CD14-positive monocyte (primary cell): ENCODE results near the gene CHD1. TPM values are rescaled to one million over a fixed set of nuclear protein-coding genes. Genes with fewer than 3 reads are reported as not detected.

ENCODE experiments used
- DNase-seq, 3 donors: peaks; one replicate each; pipeline ENCODE4 v3.0.0-alpha.2; 2011 to 2022
- H2AFZ ChIP-seq: 2 replicates; pipeline ENCODE4 v1.6.0; 2012; ENCODE audit warnings: mild to moderate bottlenecking, low read depth, low read length, inconsistent platforms; ENCODE audit not compliant: insufficient read depth, poor library complexity, severe bottlenecking
- H3K27ac ChIP-seq, 2 donors: 1 replicate in 1 of 2; 2 replicates in 1 of 2; pipeline ENCODE4 v1.5.1; 2012 to 2013; ENCODE audit warnings: low read length in 2 of 2, control low read depth in 1 of 2, inconsistent platforms in 1 of 2, low read depth in 1 of 2, mild to moderate bottlenecking in 1 of 2
- H3K27me3 ChIP-seq, 2 donors: one replicate each; pipeline versions ENCODE4 v1.6.0 to v1.6.1; 2011 to 2013; ENCODE audit warnings: low read length in 2 of 2; ENCODE audit not compliant: control insufficient read depth in 2 of 2, insufficient read depth in 2 of 2
- H3K36me3 ChIP-seq, 2 donors: replicated peaks in 1 of 2; 1 replicate in 1 of 2; 2 replicates in 1 of 2; pipeline versions ENCODE4 v1.5.1 to v1.6.1; 2012 to 2013; ENCODE audit warnings: low read length in 2 of 2, control low read depth in 1 of 2, inconsistent platforms in 1 of 2, mild to moderate bottlenecking in 1 of 2; ENCODE audit not compliant: insufficient read depth in 2 of 2, control insufficient read depth in 1 of 2
- H3K4me1 ChIP-seq, 2 donors: 1 replicate in 1 of 2; 2 replicates in 1 of 2; pipeline versions ENCODE4 v1.5.1 to v1.6.1; 2012 to 2013; ENCODE audit warnings: low read length in 2 of 2, control low read depth in 1 of 2, inconsistent platforms in 1 of 2, mild to moderate bottlenecking in 1 of 2, moderate library complexity in 1 of 2; ENCODE audit not compliant: insufficient read depth in 2 of 2, control insufficient read depth in 1 of 2
- H3K4me2 ChIP-seq: replicated peaks from 2 replicates; pipeline ENCODE3; 2012; ENCODE audit warnings: low read length, moderate library complexity, mild to moderate bottlenecking; ENCODE audit not compliant: poor library complexity, severe bottlenecking; ENCODE audit errors: extremely low read depth
- H3K4me3 ChIP-seq, 3 experiments: fragments of 200-600 bp in 1 of 3; sonication (generic) in 1 of 3; replicated peaks in 1 of 3; 1 replicate in 2 of 3; 2 replicates in 1 of 3; pipeline ENCODE4 v1.5.1; 2011 to 2013; ENCODE audit warnings: low read length in 3 of 3, mild to moderate bottlenecking in 3 of 3, control low read depth in 2 of 3, low read depth in 2 of 3, inconsistent platforms in 1 of 3, moderate library complexity in 1 of 3
- H3K79me2 ChIP-seq: 2 replicates; pipeline ENCODE4 v1.6.0; 2012; ENCODE audit warnings: mild to moderate bottlenecking, control low read depth, inconsistent platforms, low read length, moderate library complexity; ENCODE audit not compliant: insufficient read depth
- H3K9ac ChIP-seq: 2 replicates; pipeline ENCODE4 v1.6.0; 2017; ENCODE audit warnings: low read length, mild to moderate bottlenecking; ENCODE audit not compliant: insufficient read depth, poor library complexity, severe bottlenecking
- H3K9me3 ChIP-seq, 2 donors: replicated peaks in 1 of 2; 1 replicate in 1 of 2; 2 replicates in 1 of 2; pipeline versions ENCODE4 v1.5.1 to v1.6.1; 2012 to 2013; ENCODE audit warnings: low read length in 2 of 2, control low read depth in 1 of 2; ENCODE audit not compliant: control insufficient read depth in 1 of 2, insufficient read depth in 1 of 2
- H4K20me1 ChIP-seq: 2 replicates; pipeline ENCODE4 v1.6.0; 2012; ENCODE audit warnings: mild to moderate bottlenecking, low read length, control low read depth, moderate library complexity; ENCODE audit not compliant: insufficient read depth
- H3K27ac Mint-ChIP-seq, 7 donors: one replicate each; pipeline ENCODE4 v1.8.0; 2020; ENCODE audit warnings: mild to moderate bottlenecking in 7 of 7, mixed read lengths in 7 of 7, moderate library complexity in 6 of 7, inconsistent platforms in 2 of 7
- H3K27me3 Mint-ChIP-seq, 3 donors: one replicate each; pipeline ENCODE4 v1.8.0; 2021 to 2022; ENCODE audit warnings: low read depth in 3 of 3, mild to moderate bottlenecking in 3 of 3, mixed read lengths in 3 of 3, moderate library complexity in 3 of 3, inconsistent platforms in 1 of 3
- H3K36me3 Mint-ChIP-seq, 2 donors: one replicate each; pipeline ENCODE4 v1.8.0; 2020; ENCODE audit warnings: mixed read lengths in 2 of 2, inconsistent platforms in 1 of 2, mild to moderate bottlenecking in 1 of 2
- H3K4me1 Mint-ChIP-seq: one replicate; pipeline ENCODE4 v1.8.0; 2020; ENCODE audit warnings: mild to moderate bottlenecking, mixed read lengths
- H3K4me3 Mint-ChIP-seq, 2 donors: one replicate each; pipeline ENCODE4 v1.8.0; 2020; ENCODE audit warnings: mild to moderate bottlenecking in 2 of 2, mixed read lengths in 2 of 2, moderate library complexity in 1 of 2
- H3K9me3 Mint-ChIP-seq, 7 donors: one replicate each; pipeline ENCODE4 v1.8.0; 2020 to 2022; ENCODE audit warnings: mixed read lengths in 7 of 7, mild to moderate bottlenecking in 6 of 7, moderate library complexity in 6 of 7, inconsistent platforms in 2 of 7
- WGBS: methylation state at CpG from one replicate; pipeline ENCODE4 v1.1.5; 2013; ENCODE audit warnings: missing lambda C conversion rate; ENCODE audit not compliant: insufficient coverage; 5-methylcytosine and 5-hydroxymethylcytosine counted together
- intact Hi-C, 2 donors: fragments of 100-400 bp; cut with micrococcal nuclease; formaldehyde crosslinking; loops; one replicate each; pipeline versions ENCODE4 v1.15.0 to v1.15.1; 2023
- polyA plus RNA-seq, 3 donors: library from polyadenylated mRNA; depleted of rRNA in 1 of 3; unstranded in 2 of 3; stranded (reverse) in 1 of 3; fragments of 300-500 nt in 2 of 3; fragments of >200 nt in 1 of 3; fragmentation: Illumina TruSeq in 2 of 3; gene quantifications; 1 replicate in 2 of 3; 2 replicates in 1 of 3; pipeline ENCODE4 v1.2.3, GENCODE V29; 2012 to 2021
- TF ChIP-seq, protein P1 (sequence below): fragments of 200-600 bp; IDR thresholded peaks from one replicate; pipeline ENCODE4 v1.8.0; 2022; ENCODE audit warnings: antibody characterized with exemption, mild to moderate bottlenecking

The CHD1 gene
- polyA plus RNA-seq, 3 donors, result 3.1 to 45.7 (median 6.7) TPM

DNA sequence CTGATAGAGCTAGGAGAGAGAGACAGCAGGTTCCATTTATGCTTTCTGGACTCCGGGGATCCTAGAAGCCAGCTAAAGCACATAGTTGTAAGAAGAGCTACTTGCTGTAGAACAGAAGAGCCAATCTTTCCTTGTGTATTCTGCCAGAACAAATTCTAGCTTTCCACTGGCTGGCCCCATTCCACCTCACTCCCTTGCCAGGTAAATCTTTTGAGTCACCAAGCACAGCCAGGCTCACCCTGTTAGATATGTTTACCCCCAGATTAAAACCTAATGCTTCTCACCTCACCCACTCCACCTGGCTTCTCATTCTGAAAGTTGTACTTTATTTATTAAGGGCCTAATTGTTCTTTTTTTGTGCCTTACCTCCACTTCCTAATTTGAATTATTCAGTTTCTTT, 48.9 kb upstream of the CHD1 start:
- Mint-ChIP-seq H3K9me3 (no peaks in the 10 kb centered on the region), H3K27ac (no peak overlapping the region), H3K4me3 (no peak overlapping the region), H3K4me1 (peaks cover 10% of the 10 kb centered on the region), H3K27me3 (peaks cover 0 to 1% (median 0%) of the 10 kb centered on the region in 3 donors), H3K36me3 (no peaks in the 10 kb centered on the region)
- WGBS, result no CpG with 5 or more reads among the region's 1 CpG
- TF ChIP-seq, protein P1, sequence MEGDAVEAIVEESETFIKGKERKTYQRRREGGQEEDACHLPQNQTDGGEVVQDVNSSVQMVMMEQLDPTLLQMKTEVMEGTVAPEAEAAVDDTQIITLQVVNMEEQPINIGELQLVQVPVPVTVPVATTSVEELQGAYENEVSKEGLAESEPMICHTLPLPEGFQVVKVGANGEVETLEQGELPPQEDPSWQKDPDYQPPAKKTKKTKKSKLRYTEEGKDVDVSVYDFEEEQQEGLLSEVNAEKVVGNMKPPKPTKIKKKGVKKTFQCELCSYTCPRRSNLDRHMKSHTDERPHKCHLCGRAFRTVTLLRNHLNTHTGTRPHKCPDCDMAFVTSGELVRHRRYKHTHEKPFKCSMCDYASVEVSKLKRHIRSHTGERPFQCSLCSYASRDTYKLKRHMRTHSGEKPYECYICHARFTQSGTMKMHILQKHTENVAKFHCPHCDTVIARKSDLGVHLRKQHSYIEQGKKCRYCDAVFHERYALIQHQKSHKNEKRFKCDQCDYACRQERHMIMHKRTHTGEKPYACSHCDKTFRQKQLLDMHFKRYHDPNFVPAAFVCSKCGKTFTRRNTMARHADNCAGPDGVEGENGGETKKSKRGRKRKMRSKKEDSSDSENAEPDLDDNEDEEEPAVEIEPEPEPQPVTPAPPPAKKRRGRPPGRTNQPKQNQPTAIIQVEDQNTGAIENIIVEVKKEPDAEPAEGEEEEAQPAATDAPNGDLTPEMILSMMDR, result no peak
- Histone ChIP-seq H3K4me2 (no peak overlapping the region), H3K27ac (no peak overlapping the region), H3K4me1 (no peaks in the 10 kb centered on the region), H3K79me2 (no peaks in the 10 kb centered on the region), H2AFZ (no peak overlapping the region), H4K20me1 (no peaks in the 10 kb centered on the region), H3K36me3 (no peaks in the 10 kb centered on the region), H3K4me3 (no peak overlapping the region), H3K27me3 (no peaks in the 10 kb centered on the region), H3K9me3 (no peaks in the 10 kb centered on the region), H3K9ac (no peak overlapping the region)
- intact Hi-C loops, result loop anchor here in 1 of 2 donors (5.0 kb wide), 1 partner anchor 35 kb away; no protein-coding TSS in a partner anchor
- no peak for DNase-seq

DNA sequence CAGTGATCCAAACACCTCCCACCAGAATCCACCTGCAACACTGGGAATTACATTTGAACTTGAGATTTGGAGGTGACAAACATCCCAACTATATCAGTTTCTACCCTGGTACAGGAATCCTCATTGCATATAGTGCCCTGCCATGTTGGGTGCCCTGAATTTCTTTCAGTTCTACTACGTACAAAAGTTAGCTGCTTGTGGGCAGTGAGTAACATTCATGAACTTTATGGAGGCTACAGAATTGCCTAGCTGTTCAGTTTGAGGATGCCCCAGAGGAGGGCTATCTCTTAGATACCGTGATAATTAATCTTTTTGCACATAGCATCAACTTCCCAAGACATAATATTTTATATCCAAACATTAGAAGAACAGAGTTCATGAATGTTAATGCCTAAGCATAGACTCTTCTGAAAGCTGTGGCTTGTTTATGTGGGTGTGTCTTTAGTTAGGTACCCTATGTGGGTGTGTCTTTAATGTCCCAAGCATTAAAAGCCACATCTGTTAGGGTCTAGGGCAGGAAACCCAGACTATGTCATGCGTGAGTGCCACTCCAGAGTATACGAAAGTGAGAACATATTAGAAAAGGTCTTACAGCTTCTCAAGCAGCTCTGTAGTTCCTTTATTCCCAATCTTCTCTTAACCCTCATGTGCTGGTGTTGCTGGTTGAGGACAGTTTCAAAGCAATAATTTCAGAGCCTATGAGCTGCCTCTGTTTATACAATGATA, 47.0 kb upstream of the CHD1 start:
- Histone ChIP-seq H3K27ac (no peak overlapping the region), H3K36me3 (no peaks in the 10 kb centered on the region), H3K4me3 (no peak overlapping the region), H2AFZ (no peak overlapping the region), H4K20me1 (no peaks in the 10 kb centered on the region), H3K4me1 (no peaks in the 10 kb centered on the region), H3K79me2 (no peaks in the 10 kb centered on the region), H3K9me3 (no peaks in the 10 kb centered on the region), H3K9ac (no peak overlapping the region), H3K4me2 (no peak overlapping the region), H3K27me3 (no peaks in the 10 kb centered on the region)
- Mint-ChIP-seq H3K4me1 (peaks cover 10% of the 10 kb centered on the region), H3K4me3 (no peak overlapping the region), H3K9me3 (no peaks in the 10 kb centered on the region), H3K27me3 (peaks cover 0 to 1% (median 0%) of the 10 kb centered on the region in 3 donors), H3K27ac (no peak overlapping the region), H3K36me3 (no peaks in the 10 kb centered on the region)
- no CpG with 5 or more reads among the region's 4 CpGs for WGBS
- TF ChIP-seq, protein P1, result no peak
- no peak for DNase-seq
- intact Hi-C loops, result loop anchor here in 1 of 2 donors (5.0 kb wide), 1 partner anchor 34 kb away; no protein-coding TSS in a partner anchor
